Measurements from ENCODE around the gene CHST7.

DNA sequence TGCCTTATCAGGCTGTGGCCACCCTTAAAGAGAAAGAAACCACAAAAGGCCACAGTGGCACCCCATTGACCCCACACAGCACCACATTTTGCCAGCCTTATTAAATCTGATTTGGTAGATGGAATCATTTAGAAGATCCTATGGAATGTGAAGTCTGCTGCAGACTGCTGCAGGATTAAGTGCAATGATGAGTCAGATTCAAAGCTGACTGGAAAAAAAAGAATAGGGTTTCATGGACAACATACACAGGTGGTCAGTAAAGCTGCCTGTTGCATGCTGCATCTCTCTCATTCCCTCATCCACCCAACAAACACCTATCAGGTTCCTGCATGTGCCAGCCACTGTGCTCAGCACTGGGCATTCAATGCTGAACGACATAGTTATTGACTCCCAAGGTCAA lies 56.6 kb downstream of the CHST7 start:
- TF ChIP-seq EP300 (conservative IDR thresholded peaks at IDR 0.05; ENCODE audit: poor library complexity, severe bottlenecking): no peak
- TF ChIP-seq CTCF (IDR thresholded peaks at IDR 0.05; ENCODE audit: poor library complexity, severe bottlenecking): no peak
- TF ChIP-seq SMC3 (conservative IDR thresholded peaks at IDR 0.05; ENCODE audit: poor library complexity): no peak

All from neural cell (in vitro differentiated cells).